GM19023 (cell line): ENCODE results near the gene PARP12.

Experiments used
- ATAC-seq: cut with Tn5 transposase; IDR thresholded peaks from one replicate; pipeline ENCODE4 v1.9.1; 2021; ENCODE audit warnings: mild to moderate bottlenecking, moderate library complexity; ENCODE audit not compliant: unreplicated experiment

The PARP12 gene

DNA sequence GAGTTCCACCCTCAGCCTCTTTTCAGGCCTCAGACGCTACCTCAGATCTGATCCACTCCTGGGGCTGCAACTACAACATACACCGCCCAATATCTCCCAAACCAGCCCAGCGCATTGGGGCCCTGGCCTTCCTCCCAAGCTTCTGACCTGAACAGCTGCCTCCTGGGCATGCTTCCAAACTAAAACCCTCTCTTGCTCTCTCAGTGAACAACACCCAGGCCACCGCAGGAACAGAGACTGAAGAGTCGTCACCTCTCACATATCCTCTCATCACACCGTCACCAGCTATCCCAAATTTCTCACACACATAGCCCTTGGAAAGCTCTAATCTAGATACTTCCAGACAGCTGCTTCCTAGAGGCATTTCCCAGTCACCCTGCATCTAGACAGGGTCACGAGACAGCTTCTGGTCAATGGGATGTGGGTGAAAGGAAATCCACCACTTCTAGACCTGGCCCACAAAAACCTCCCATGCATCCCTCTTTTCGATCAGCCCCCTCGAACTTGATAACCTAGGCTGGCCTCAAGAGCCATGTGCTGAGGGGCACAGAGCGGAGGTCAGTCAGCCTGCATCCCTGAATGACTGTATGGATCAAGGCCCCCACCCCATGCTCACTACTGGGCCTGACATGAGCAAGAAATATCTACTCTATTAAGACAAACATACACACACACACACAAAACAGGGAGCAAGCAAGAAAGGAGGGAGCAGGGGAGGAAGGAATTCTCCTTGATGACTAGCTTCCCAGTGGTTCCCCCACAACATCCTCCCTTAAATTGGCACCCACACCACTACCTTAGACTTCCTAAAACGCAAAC is 1.8 kb downstream of the PARP12 start:
- no peak for ATAC-seq

DNA sequence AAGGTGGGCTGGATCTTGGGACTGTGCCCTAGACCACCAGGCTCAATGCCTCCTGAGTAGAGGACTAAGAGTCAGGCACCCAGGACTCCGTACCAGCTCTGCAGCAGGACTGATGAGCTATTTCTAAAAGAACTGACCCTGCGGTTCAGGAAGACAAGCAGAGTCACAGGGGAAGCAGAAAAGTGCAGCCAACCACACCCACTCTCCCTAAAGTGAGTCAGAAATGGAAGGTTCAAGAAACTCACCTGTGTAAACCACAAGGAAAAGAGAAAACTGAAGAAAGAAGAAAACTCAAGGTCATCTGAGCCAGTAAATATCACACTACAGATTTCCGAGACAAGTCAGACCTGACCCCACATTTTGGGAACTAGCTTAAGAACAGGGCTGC is 2.5 kb downstream of the PARP12 start:
- ATAC-seq, result no peak

DNA sequence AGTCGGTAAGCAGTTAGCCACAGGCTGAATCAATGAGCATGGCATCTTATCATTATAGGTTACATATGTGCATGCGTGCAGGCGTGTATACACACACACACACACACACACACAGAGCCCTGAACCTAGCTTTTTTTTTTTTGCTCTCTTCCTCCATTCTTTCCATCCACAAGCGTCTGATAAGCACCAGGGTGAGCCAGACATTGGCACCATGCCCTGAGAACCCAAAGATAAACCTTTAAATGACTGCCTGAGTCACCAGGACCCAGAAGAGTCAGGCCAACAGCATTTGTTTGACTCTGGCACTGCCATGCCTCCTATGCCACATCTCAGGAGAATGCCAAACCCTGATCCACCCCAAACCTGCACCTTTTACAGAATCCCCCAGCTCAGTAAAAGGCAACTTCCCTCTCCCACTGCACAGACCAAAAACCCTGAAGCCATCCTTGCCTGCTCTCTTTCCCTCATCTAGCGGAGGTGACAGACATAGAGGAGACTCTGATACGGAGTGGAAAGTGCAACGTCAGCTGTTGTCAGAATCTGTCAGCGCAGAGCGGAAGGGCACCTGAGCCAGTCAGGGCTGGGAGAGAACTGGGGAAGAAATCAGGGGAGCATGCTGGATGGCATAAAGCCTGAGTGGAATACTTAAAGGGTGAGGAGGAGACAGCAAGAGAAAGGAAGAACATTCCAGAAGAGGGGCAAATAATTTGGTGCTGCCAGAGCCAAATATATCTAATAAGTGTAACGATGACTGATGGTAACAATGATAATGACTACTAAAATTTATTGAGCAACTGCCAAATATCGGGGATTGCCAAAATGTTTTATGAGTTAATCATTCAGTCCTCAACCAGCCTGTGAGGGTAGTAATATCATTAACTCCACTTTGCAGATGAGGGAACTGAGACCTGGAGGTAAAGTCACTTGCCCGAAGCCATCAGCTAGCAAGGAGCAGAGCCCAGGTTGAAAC is 3.2 kb downstream of the PARP12 start:
- ATAC-seq, result no peak

DNA sequence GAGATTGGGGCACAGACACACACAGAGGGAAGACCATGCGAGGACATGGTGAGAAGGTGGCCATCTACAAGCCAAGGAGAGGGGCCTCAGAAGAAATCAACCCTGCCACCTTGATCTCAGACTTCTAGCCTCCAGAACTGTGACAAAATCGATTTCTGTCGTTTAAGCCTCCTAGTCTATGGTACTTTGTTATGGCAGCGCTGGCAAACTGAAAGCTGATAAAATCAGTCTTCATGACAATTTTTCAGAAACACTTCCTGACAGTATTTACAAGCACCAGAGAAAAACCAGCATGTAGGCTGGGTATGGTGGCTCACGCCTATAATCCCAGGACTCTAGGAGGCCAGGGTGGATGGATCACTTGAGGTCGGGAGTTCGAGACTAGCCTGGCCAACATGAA is 4.2 kb downstream of the PARP12 start:
- ATAC-seq, result no peak

DNA sequence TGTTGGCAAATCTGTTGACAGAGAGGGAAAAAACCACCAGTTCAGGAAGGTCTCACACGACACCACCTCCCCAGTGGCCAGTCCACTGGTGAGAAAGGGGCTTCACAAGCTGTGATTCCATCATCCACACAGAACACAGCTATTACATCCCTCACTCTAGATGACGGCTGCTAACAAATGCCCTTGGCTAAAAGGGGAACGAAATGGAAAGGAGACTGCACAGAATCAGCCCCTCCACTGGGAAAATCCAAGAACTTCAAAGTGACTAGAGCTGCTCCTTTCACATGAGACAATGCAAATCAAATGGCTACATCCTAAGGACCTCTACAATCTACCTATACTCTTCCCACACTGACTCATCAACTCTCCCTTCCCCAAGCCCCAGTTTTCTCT is 5.6 kb downstream of the PARP12 start:
- no peak for ATAC-seq

DNA sequence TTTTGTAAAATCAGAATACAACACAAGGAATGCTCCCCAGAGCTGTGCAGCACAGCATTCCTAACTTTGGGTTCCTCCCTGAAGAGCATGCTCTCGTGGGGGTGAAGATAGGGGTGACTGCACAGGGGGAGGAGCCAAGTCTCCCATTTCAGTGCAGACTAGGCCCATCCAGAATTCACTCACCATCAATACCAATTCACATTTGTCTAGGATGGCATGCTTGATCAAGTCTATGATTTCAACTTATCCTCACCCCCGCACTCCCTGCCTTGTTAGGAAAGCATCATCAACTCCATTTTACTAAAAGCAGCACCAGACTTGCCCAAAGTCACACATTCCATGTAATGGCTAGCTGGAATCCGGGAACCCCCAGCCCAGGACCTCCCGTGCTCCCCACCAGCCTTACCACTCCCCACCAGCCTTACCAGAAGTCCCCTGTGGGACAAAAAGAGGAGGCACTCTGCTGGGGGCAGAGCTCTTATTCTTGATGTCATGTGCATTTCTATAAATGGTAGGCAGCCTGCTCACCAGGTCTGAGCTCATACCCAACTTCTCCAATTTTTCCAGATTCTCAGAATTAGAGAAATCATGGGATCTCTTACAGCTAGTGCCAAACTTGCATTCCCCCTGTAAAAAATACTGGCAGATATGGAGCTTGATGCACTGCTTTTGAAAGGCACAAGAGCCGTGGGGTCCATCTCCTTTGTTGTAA is 6.2 kb downstream of the PARP12 start:
- ATAC-seq, result no peak

DNA sequence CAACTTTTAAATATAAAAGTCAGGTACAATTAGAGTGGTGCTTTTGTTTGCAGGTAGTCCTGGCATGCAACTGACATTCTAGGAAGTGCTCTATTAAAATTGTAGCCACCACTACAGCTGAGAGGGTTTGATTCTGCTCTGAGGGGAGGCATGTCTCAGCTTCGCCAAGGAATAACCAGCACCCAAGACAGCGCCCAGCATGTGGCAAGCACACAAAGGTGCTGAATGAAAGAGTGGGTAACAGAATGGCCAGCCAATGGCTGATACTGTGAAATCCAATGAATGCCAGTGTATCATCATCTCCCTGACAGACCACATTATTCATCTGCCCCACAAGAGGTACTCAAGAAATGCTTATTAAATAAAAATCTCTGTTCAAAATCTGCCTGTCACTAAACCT is 6.9 kb downstream of the PARP12 start:
- ATAC-seq, result no peak

DNA sequence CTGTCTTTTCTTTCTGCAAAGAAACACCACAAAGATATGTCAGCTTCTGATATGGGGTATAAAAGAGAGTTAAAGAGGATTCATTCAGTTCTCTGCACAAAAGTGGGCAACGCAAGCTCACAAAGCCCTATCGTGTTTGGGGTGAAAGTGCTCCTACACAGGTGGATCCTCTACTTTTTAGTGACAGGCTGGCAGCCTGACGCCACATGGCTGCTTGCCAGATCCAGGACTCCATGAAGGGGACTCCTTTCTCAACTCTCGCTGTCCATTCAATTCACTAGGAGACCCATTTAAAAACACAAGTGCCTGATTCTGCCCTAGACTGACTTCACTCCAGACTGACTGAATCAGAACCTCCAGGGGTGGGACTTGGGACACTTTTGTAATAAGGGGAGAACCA is 8.0 kb downstream of the PARP12 start:
- ATAC-seq, result no peak

DNA sequence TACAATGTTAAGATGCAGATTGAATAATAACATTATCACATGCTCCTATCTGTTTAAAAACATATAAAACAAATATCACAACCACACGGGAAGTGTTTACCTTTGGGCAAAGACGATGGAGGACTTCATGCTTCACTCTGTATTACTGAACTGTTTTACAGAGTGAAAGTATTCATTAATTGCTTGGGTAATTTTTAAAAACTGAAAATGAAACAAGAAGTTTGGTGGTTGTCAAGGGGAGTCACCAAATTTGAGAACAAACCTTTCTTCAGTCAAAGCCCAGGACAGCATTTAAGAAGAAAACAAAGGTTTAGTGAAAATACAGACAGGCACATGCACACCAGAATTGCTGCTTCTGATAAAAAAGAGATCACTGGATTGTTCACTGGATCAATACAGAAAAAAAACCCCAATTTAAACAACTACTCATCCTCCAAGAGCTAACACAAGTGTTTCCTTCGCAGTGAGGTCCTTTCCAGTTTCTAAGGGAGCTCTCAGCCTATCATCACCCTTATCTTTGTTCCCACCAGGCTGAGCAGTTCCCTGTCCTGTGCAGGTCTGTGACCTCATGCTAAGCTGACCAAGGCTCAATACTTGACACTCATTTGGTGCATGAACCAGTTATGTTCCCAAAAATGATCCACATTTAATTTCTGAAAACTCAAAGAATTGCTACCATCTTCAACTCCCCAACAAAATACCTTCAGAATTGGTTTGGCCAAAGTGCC is 8.8 kb downstream of the PARP12 start:
- peak; percentile 85 for ATAC-seq

DNA sequence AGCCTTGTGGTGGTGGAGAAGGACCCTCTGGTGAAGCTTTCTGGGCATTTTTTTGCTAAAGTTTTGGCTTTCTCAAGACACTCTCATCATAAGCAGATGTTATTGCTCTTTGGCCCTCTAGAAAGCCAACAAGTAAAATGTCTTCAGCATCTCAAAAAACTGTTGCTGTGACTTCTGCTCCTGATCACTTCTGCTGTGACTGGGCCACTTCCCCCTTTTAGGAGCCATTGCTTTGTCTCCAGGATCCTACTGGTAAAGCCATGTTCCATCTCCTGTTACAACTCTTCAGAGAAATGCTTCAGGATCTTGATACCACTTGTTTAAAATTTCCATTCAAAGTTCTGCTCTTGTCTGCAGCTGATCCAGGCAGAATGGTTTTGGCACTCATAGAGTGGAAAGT is 10.9 kb downstream of the PARP12 start:
- ATAC-seq, result no peak

DNA sequence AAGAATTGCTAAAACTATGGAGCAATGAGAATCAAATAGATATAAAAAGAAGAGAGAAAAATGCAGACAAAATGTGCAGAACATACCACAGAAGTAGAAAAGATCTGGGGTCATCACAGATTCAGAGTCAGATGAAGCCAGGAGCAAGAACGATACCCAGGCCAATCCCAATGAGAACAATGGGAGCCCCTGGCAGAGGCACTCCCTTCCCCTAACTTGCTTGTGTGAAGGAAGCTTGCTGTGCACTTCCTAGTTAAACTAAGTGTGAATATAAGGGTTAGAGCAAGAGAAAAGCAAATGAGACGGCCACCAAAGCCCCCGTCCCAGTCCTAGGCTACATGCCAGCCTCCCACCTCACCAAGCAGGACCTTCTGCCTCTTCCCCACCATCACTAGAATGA is 12.7 kb downstream of the PARP12 start:
- ATAC-seq, result no peak

DNA sequence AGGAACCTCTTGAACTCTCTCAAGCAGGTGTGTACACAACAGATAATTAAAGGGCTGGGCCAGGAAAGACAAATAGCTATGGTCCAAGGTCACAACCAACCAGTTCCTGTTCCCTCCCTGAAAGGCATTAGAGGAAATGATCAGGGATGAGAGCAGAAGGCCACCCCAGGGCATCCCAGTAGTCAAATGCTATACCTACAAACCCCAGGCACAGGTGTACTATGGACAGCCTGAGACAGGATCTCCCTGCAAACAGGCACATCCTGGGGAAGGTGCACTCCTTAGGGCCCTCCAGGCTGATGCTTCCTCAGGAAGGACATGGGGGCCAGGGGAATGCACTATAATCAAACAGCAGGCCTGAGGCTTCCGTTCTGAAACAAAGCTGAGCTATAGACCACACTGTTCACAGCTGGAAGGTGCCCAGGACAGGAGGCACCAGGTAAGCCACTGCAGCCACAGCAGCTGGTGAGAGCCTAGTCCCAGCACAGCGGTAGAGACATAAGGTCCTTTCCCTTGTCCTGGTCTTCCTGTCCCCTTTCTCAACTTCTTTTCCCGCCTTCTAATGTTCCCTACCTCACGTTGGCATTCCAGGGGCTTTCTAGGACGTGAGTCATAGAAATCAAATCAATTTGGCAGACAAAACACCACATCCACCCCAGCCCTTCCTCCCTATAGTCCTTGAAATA is 13.3 kb downstream of the PARP12 start:
- ATAC-seq, result no peak

DNA sequence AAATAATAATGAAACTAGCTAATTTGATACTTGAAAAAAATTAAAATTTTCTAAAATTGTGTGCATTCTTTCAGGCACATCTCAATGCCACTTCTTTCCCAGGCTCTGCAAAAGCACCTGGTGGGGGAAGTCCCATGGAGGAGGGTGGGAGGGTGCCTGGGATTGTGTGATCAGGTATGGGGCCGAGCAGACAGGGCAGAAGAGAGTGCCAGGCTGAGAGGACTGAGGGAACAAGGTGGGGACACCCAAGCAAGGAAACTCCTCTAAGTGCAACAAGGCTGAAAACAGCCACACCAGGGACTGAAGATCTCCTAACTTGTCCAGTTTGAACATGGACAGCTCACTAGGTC is 13.8 kb downstream of the PARP12 start:
- no peak for ATAC-seq

DNA sequence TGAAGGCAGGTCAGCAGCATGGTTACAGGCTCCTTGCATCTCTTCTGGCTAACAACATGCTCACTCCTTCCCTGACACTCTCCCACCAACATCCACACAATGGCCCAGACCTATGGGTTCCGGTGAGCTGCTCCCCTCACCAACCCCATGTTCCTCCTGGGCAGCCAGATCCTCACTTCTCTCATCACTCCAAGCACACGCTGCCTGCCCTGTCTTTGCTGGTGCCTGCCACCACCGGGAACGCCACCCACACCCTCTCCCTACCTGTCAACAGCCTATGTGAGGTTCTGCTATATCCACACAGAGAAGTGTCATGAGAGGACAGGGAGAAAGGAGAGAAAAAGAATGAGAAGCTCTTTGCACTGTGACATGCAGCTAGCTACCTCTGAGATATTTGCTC is 14.6 kb downstream of the PARP12 start:
- ATAC-seq, result no peak

DNA sequence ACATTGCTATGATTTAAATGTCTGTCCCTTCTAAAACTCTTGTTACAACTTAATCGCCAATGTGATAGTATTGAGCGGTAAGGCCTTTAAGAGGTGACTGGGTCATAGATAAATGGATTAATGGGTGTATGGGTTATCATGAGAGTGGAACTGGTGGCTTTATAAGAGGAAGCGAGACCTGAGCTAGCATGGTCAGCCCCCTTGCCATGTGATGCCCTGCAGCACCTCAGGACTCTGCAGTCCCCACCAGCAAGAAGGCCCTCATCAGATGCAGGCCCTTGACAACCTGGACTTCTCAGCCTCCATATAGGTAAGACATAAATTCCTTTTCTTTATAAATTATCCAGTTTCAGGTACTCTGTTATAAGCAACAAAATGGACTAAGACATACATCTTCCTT is 15.6 kb downstream of the PARP12 start:
- no peak for ATAC-seq

DNA sequence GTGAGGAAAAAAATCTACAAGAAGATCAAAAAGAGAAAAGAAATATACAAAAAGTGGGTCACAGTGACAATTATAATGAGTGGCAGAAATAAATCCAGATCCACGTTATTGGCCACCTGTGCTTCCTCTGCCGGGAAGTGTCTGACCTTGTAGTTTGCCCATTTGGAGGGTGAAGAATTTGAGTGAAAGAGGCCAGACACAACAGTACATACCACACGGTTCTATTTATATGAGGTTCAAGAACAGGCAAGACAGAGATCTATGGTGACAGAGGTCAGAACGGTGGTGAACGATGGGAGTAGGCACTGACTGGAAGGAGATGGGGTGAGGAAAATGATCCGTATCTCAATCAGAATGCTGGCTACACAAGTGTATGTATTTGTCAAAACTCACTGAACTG is 17.1 kb downstream of the PARP12 start:
- no peak for ATAC-seq

DNA sequence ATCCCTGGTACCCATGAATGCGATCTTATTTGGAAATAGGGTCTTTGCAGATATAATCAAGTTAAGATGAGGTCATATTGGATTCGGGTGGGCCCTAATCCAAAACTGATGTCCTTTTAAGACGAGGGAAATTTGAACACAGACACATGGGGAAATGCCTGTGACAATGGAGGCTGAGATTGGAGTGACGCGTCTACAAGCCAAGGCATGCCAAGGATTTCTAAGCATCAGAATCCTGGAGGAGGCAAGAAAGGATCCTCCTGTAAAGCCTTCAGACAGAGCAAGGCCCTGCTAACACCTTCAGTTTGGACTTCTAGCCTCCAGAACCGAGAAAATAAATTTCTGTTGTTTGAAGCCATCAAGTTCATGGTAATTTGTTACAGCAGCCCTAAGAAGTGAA is 18.5 kb downstream of the PARP12 start:
- ATAC-seq, result no peak

DNA sequence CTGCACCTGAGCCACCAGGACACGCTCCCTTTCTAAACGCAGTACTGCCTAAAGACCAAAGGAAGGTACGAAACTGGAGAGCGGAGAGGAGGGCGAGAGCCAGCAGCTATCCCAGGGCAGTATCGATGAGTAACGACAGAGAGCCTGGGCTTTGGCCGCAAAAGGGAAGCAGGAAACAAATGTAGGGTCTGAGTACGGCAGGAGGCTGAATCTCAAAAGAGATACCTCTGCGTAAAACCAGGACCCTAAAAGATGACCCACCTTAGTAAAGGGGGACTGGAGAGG is 20.4 kb downstream of the PARP12 start:
- no peak for ATAC-seq

DNA sequence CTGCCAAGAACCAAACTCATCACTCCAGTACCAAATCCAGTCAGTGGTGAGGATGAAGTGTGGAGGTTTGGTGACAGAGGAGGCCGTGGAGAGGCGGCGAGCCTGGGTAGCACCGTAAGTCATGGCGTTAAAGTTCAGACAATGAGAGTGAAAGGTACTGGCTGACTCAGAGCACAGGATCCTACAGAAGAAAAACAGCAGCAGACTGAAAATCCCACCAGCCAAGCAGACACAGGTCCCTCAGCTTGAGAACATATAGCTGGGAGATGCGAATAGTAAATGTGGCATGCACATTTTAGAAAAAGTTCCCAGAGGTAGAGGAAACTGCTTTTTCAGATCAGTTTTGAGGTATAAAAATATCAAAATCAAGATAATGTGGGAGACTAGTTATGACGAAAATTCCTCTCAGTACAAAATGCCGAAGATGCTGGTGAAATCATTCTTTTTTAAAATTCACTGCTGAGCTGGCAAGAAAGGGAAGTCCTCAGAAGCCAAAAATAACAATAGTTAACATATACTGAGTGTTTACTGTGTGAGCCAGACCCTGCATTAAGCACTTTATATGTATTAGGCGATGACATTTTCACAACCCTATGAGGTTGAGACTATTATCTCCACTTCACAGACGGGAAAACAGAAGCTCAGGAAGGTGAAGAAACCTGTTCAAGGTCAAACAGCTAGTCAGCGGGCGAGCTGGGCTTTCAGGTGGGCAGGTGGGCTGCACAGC is 20.9 kb downstream of the PARP12 start:
- ATAC-seq, result no peak

DNA sequence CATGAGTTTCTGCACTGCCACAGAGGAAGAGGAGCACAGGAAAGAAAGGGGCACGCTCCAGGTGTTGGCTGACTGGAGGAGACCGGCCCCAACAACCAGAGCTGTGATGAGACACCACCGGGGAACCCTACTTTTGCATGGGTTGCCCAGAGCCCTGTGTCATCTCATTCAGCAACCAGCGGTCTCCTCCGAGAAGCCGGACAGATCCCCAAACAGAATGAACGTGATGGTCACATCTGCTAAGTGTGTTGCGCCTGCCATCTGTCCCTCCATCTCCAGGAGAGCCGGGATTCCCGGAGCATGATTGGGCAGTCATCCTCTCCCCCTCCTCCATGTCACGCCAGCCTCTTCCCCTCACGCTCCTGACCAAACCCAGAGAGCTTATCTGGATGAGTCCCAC is 22.9 kb downstream of the PARP12 start:
- ATAC-seq, result no peak
